Chondrocyte (in vitro differentiated cells): ENCODE measurements around the gene NPIPB5. TPM values are rescaled to one million over a fixed set of nuclear protein-coding genes. Genes with fewer than 3 reads are reported as not detected.
A peak's percentile ranks its signal among the peaks of the same experiment; 100 is the strongest.
"Not testable (repeated sequence)": the region's sequence is repeated elsewhere in the genome, so short reads cannot be mapped to it uniquely, and the experiment has no call there.

ENCODE experiments used
- DNase-seq: peaks from one replicate; pipeline ENCODE4 v3.0.0; 2021; ENCODE audit warnings: mixed read lengths, low spot score
- H3K27ac Mint-ChIP-seq: one replicate; pipeline ENCODE4 v1.8.0; 2021; ENCODE audit warnings: mild to moderate bottlenecking, moderate library complexity, mixed read lengths; ENCODE audit not compliant: unreplicated experiment
- H3K27me3 Mint-ChIP-seq: 2 replicates; pipeline ENCODE4 v1.8.0; 2021; ENCODE audit warnings: low read depth, mixed read lengths
- H3K36me3 Mint-ChIP-seq: 2 replicates; pipeline ENCODE4 v1.8.0; 2021; ENCODE audit warnings: low read depth, mixed read lengths
- H3K4me1 Mint-ChIP-seq: 2 replicates; pipeline ENCODE4 v1.8.0; 2021; ENCODE audit warnings: low read depth, mild to moderate bottlenecking, mixed read lengths
- H3K4me3 Mint-ChIP-seq: one replicate; pipeline ENCODE4 v1.8.0; 2021; ENCODE audit warnings: mild to moderate bottlenecking, moderate library complexity, mixed read lengths; ENCODE audit not compliant: unreplicated experiment
- H3K9me3 Mint-ChIP-seq: 2 replicates; pipeline ENCODE4 v1.8.0; 2021; ENCODE audit warnings: low read depth, mixed read lengths
- long read RNA-seq: library from polyadenylated mRNA; stranded (forward); transcript quantifications from one replicate; pipeline ENCODE4 v2.0.0, GENCODE V29; 2021
- total RNA-seq: library from RNA; stranded (reverse); gene quantifications from 3 replicates; pipeline ENCODE4 v1.2.1, GENCODE V29; 2021

NPIPB5 gene
- 111 to 168 TPM (median 118 TPM) in 3 replicates for total RNA-seq
- long read RNA-seq, partial matches to known transcripts: 0 of 2 reads
- long read RNA-seq, other reads (novel, unspliced or antisense): 2 of 2 reads

DNA sequence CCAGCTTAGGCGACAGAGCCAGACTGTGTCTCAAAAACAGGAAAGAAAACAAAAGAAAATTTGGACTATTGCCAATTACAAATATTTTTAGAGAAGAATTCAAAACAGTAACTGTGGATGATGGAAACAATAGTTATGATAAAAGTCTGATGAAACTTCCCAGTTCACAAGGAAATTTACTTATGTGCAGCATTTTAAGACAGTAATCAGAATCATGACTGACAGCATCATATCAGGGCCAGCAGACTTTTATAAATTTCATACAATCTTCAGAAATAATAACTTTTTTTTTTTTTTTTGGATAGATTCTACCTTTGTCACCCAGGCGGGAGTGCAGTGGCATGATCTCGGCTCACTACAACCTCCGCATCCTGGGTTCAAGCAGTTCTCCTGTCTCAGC lies at the start of gene NPIPB5:
NPIPB5 (plus strand) TSS at position 301 of the 400 bp plus-strand sequence. CDS start 2,911 bp downstream, outside the sequence.
- not testable (repeated sequence) for H3K36me3 Mint-ChIP-seq, H3K4me3 Mint-ChIP-seq, DNase-seq, H3K4me1 Mint-ChIP-seq, H3K27me3 Mint-ChIP-seq, H3K9me3 Mint-ChIP-seq
- H3K27ac Mint-ChIP-seq: peak within 1 kb of the TSS; percentile 87

DNA sequence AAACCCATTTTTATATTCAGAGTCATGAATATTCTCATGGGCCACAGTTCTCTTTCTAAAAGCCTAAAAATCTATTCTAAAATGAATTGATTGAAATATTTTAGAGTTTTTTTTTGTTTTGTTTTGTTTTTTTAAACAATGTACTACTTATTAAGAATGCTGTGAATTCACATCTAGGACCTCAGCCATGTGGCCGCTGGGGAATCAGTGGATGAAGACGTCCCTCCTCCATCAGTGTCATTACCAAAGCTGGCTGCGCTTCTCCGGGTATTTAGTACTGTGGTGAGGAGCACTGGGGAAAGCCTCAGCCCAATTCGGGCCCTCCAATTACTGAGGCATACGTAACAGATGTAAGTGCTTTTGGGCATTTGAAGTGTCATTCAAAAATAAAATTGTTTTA lies 41.8 kb upstream of the NPIPB5 start:
- H3K27ac Mint-ChIP-seq, H3K36me3 Mint-ChIP-seq, DNase-seq, H3K4me1 Mint-ChIP-seq, H3K9me3 Mint-ChIP-seq, H3K27me3 Mint-ChIP-seq, H3K4me3 Mint-ChIP-seq: not testable (repeated sequence)

DNA sequence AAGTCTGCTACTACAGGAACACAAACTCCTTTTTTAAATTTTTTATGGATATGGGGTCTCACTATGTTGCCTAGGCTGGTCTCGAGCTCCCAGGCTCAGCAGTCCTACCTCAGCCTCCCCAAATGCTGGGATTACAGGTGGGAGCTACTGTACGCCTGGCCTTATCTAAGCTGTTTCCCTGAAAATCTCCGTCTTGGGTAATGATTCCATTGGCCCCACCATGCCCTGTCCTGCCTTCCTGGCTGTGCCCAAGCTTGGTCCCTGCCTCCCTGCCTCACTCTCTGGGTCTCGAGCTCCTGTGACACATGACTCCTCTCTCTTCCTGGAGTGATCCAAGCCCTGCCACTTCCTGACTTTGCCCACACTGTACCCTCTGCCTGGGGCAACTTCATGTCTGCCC lies 27.3 kb downstream of the NPIPB5 start:
- not testable (repeated sequence) for H3K27me3 Mint-ChIP-seq, H3K4me1 Mint-ChIP-seq, H3K4me3 Mint-ChIP-seq, DNase-seq, H3K9me3 Mint-ChIP-seq, H3K27ac Mint-ChIP-seq, H3K36me3 Mint-ChIP-seq

DNA sequence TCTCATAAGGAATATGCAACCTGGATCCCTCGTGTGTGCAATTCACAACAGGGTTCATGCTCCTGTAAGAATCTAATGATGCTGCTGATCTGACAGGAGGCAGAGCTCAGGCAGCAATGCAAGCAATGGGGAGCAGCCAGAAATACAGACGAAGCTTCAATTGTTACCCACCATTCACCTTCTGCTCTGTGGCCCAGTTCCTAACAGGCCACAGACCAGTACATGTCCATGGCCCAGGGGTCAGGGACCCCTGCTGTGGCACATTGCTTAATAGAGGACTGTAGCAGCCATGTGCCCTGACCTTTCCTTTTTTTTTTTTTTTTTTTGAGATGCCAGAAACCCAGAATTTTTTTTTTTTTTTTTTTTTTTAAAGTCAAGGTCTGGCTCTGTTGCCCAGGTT lies 34.1 kb downstream of the NPIPB5 start:
- not testable (repeated sequence) for DNase-seq, H3K4me3 Mint-ChIP-seq

DNA sequence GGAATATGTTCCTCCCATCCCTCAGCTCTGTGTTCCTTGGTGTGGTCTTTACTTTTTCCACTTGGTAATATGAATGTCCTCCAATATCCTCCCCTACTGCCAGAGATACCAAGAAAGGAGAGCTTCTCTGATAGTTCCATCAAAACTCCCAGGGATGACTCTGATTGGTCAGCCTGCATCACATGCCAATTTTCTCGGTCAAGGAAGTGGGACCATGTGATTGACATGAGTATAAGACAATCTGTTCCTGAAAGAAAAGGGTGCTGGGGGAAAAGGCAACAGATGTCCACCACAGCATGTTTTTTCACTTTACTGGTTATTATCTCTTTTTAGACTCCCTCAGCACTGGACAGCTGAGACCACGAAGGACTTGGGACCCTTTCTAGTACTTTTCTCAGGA lies 35.9 kb downstream of the NPIPB5 start:
- not testable (repeated sequence) for H3K9me3 Mint-ChIP-seq, H3K4me3 Mint-ChIP-seq, H3K4me1 Mint-ChIP-seq, H3K27ac Mint-ChIP-seq, H3K36me3 Mint-ChIP-seq, H3K27me3 Mint-ChIP-seq, DNase-seq

More for the DNA sequence above, 34.1 kb downstream of the NPIPB5 start:
- H3K36me3 Mint-ChIP-seq, H3K9me3 Mint-ChIP-seq, H3K27ac Mint-ChIP-seq, H3K27me3 Mint-ChIP-seq, H3K4me1 Mint-ChIP-seq: not testable (repeated sequence)

DNA sequence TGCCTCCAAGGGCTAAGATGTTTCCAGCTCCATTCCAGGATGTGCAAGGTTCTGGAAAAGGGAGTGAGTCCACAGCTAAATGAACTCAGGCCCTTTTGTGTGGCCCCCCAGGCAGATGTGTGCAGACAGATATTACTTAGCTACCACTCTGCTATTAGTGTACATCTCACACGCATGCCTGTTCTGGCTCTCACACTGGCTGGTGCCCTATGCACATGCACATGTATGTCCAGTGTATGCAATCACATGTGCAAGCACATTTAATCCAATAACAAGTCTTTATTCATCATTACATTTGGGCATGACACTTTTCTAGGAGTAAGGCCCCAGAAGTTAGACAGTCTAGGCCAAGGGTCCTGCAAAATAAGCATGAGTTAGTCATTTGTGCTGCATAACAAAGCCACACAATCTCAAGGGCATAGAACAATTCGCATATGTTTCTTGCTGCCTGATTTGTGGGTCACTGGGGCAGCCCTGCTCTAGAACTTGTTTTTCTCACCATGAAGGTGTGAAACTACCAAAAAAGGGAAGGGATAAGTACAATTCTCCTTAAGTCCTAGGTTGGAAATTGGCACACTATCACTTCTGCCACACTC lies 36.6 kb downstream of the NPIPB5 start:
- H3K27ac Mint-ChIP-seq, H3K4me3 Mint-ChIP-seq, H3K36me3 Mint-ChIP-seq, H3K9me3 Mint-ChIP-seq, DNase-seq, H3K27me3 Mint-ChIP-seq, H3K4me1 Mint-ChIP-seq: not testable (repeated sequence)

DNA sequence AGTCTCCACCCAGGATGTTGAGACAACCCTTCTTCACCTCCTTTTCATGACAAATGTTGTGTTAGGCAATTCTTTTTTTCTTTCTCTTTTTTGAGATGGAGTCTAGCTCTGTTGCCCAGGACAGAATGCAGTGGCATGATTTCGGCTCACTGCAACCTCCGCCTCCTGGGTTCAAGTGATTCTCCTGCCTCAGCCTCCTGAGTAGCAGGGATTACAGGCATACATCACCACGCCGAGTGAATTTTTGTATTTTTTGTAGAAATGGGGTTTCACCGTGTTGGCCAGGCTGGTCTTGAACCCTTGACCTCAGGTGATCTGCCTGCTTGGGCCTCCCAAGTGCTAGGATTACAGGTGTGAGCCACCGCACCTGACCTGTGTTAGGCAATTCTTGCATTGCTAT lies 39.2 kb downstream of the NPIPB5 start:
- not testable (repeated sequence) for H3K36me3 Mint-ChIP-seq, H3K9me3 Mint-ChIP-seq, H3K27me3 Mint-ChIP-seq, H3K4me3 Mint-ChIP-seq, H3K27ac Mint-ChIP-seq, H3K4me1 Mint-ChIP-seq, DNase-seq

DNA sequence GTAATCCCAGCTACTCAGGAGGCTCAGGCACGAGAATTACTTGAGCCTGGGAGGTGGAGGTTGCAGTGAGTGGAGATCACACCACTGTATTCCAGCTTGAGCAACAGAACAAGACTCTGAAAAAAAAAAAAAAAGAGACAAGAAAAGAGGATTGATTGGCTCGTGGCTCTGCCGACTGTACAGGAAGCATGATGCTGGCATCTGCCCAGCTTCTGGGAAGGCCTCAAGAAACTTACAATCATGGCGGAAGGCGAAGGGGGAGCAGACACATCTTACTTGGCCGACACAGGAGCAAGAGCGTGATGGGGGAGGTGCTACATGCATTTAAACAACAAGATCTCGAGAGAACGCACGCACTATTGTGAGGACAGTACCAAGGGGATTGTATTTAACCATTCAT lies 40.5 kb downstream of the NPIPB5 start:
- H3K4me3 Mint-ChIP-seq, H3K27ac Mint-ChIP-seq, H3K4me1 Mint-ChIP-seq, H3K36me3 Mint-ChIP-seq, H3K9me3 Mint-ChIP-seq, DNase-seq, H3K27me3 Mint-ChIP-seq: not testable (repeated sequence)

DNA sequence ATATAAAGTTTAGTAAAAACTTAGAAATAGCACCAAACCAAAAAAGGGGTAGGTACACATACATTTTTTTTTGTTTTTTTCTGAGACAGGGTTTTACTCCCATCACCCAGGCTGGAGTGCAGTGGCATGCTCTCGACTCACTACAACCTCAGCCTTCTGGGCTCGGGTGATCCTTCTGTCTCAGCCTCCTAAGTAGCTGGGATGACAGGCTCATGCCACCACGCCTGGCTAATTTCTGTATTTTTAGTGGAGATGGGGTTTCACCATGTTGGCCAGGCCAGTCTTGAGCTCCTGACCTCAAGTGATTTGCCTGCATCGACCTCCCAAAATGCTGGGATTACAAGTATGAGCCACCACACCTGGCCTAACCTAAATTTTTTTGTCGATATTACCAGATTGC lies 41.0 kb downstream of the NPIPB5 start:
- H3K27ac Mint-ChIP-seq, H3K36me3 Mint-ChIP-seq, H3K9me3 Mint-ChIP-seq, H3K4me3 Mint-ChIP-seq, H3K27me3 Mint-ChIP-seq, DNase-seq, H3K4me1 Mint-ChIP-seq: not testable (repeated sequence)

DNA sequence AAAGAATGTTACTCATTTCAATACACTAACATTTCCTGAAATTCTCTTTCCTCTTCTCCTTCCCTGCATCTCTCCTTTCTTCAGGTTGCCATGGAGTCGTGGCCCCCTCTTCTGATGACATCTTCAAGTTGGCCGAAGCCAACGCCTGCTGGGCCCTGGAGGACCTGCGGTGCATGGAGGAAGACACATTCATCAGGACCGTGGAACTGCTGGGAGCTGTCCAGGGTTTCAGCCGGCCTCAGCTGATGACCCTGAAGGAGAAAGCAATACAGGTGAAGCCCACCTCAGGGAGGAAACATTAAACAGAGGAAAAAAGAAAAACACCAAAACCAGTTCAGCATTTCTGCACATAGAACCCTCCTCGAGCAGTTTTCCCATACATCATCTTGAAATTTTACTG lies 46.1 kb downstream of the NPIPB5 start:
- H3K27me3 Mint-ChIP-seq, H3K9me3 Mint-ChIP-seq, H3K4me1 Mint-ChIP-seq: not testable (repeated sequence)

More for the DNA sequence above, 46.1 kb downstream of the NPIPB5 start:
- H3K27ac Mint-ChIP-seq, H3K36me3 Mint-ChIP-seq, H3K4me3 Mint-ChIP-seq, DNase-seq: not testable (repeated sequence)

Other genes with a start within 250 kb of the NPIPB5 start
- 25.2 to 34.8 TPM (median 26.7 TPM) in 3 replicates for gene POLR3E, start 213.5 kb upstream of the NPIPB5 start, total RNA-seq
- 42.9 to 49.4 TPM (median 46.1 TPM) in 3 replicates for gene CDR2, start 136.3 kb upstream of the NPIPB5 start, total RNA-seq